Motor neuron (in vitro differentiated cells): ENCODE results near the gene PIPOX. TPM values are rescaled to one million over a fixed set of nuclear protein-coding genes. Genes with fewer than 3 reads are reported as not detected.

ENCODE experiments used
- ATAC-seq, 8 experiments: fragments of 200-7000 bp; cut with Tn5 transposase; replicated peaks in 6 of 8; 2 replicates each; pipeline ENCODE4 v1.8.0; 2021; ENCODE audit warnings: mild to moderate bottlenecking in 8 of 8, moderate library complexity in 8 of 8
- H3K27ac ChIP-seq, 2 donors: fragments of 250-450 bp; sonication (Bioruptor Pico); 2 replicates each; pipeline ENCODE4 v1.9.0; 2021; ENCODE audit warnings: antibody characterized with exemption in 2 of 2, mild to moderate bottlenecking in 2 of 2, moderate library complexity in 1 of 2
- H3K4me1 ChIP-seq, 2 donors: fragments of 250-450 bp; sonication (Bioruptor Pico); replicated peaks in 1 of 2; 2 replicates each; pipeline ENCODE4 v1.6.1; 2021; ENCODE audit warnings: antibody characterized with exemption in 2 of 2, mild to moderate bottlenecking in 2 of 2, moderate library complexity in 1 of 2
- H3K4me3 ChIP-seq, 5 donors: fragments of 250-450 bp; sonication (Bioruptor Pico); 2 replicates each; pipeline ENCODE4 v1.9.0; 2021; ENCODE audit warnings: antibody characterized with exemption in 5 of 5, mild to moderate bottlenecking in 5 of 5, moderate library complexity in 4 of 5
- WGBS, 10 experiments: fragments of 450-650 bp; shearing (Covaris generic); methylation state at CpG; one replicate each; pipeline ENCODE4 v1.0.0; 2022; 5-methylcytosine and 5-hydroxymethylcytosine counted together
- in situ Hi-C, 9 experiments: fragments of 400-800 bp; cut with MboI; loops; one replicate each; pipeline ENCODE4 v1.15.0; 2021; ENCODE audit warnings: low sequenced_read_pairs in 9 of 9, low pct_unique_long_range_greater_than_20kb in 2 of 9; ENCODE audit not compliant: unreplicated experiment in 9 of 9
- total RNA-seq, 8 experiments: library from RNA; unstranded; fragments of 300-600 nt; gene quantifications; 2 replicates each; pipeline versions ENCODE4 v1.2.3 to v1.2.4, GENCODE V29; 2022

PIPOX gene
- total RNA-seq, 8 experiments from 2014 or later = 1.6 to 11.8 (median 4.6) TPM

DNA sequence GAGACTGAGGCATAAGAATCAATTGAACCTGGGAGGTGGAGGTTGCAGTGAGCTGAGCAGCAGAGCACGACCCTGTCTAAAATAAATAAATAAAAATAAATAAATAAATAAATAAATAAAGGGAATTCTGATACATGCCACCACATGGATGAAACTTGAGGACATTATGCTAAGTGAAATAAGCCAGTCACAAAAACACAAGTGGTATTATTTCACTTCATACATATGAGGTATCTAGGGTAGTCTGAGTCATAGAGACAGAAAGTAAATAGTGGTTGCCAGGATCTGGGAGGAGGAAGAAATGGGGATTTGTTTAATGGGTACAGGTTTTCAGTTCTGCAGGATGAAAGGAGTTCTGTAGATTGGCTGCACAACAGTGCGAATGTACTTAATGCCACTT, 16.3 kb downstream of the PIPOX start:
- Histone ChIP-seq H3K4me3 (no peak overlapping the region), H3K27ac (no peak overlapping the region), H3K4me1 (peaks cover 46 to 70% of the 10 kb centered on the region in 2 donors)
- in situ Hi-C loops = no loop called here
- peak in 4 of 8 experiments; percentile 22 to 82 (median 43) for ATAC-seq
- 67 to 100% (median 79%) methylated on average over 1 to 2 of the region's 2 CpGs for WGBS, 10 experiments

DNA sequence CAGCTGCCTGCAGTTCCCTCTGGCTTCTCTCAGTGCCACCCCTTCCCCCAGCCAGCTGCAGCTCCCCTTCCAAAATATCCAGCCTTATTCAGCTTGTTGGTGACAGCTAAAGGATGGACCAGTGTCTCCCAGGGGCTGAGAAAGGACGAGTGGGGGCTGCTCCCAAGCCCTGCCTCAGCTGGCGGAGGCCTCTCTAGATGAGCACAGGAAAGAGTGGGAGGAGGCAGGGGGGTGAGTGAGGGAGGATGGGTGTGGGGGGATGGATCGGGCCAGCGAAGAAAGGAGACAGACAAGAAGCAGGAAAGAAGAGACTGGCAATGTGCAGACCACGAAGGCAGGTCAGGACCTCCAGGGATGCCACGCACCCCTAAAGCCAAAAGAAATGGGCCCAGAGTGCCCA, 17.5 kb downstream of the PIPOX start:
- peak in 5 of 8 experiments; percentile 76 to 85 (median 82) for ATAC-seq
- in situ Hi-C loops = no loop called here
- 0 to 34% (median 25%) methylated on average over 1 to 4 of the region's 6 CpGs; no CpG with 5 or more reads in 6 of the 10 experiments for WGBS, 10 experiments
- H3K4me1 ChIP-seq = peaks cover 39 to 62% of the 10 kb centered on the region in 2 donors
- peak overlapping the region; percentile 28 to 57 for H3K27ac ChIP-seq
- no peak overlapping the region for H3K4me3 ChIP-seq

- Histone ChIP-seq H3K27ac (peak overlapping the region; percentile 28 to 57), H3K4me3 (no peak overlapping the region), H3K4me1 (peaks cover 42 to 62% of the 10 kb centered on the region in 2 donors)
- peak in 5 of 8 experiments; percentile 12 to 62 (median 60) for ATAC-seq
- in situ Hi-C loops = no loop called here
- 35 to 92% (median 57%) methylated on average over 2 to 8 of the region's 8 CpGs for WGBS, 10 experiments
These were observed 18.1 kb downstream of the PIPOX start for GRCh38 chr17:29061036-29061435.

- Histone ChIP-seq H3K4me3 (no peak overlapping the region), H3K27ac (no peak overlapping the region), H3K4me1 (peaks cover 44 to 62% of the 10 kb centered on the region in 2 donors)
- in situ Hi-C loops = no loop called here
- ATAC-seq = peak in 1 of 8 experiments; percentile 2
- WGBS, 10 experiments = 80 to 100% (median 83%) methylated on average over 1 to 7 of the region's 9 CpGs; no CpG with 5 or more reads in 7 of the 10 experiments
These were observed 19.3 kb downstream of the PIPOX start for GRCh38 chr17:29062215-29062614.

- 20 to 97% (median 86%) methylated on average over 1 to 7 of the region's 7 CpGs; no CpG with 5 or more reads in 1 of the 10 experiments for WGBS, 10 experiments
- Histone ChIP-seq H3K27ac (no peak overlapping the region), H3K4me3 (no peak overlapping the region), H3K4me1 (peaks cover 37 to 55% of the 10 kb centered on the region in 2 donors)
- no peak for ATAC-seq
- in situ Hi-C loops = no loop called here
These were observed 21.1 kb downstream of the PIPOX start for GRCh38 chr17:29063992-29064391.

- ATAC-seq = peak in 6 of 8 experiments; percentile 1 to 76 (median 45)
- Histone ChIP-seq H3K4me1 (peaks cover 33 to 45% of the 10 kb centered on the region in 2 donors), H3K27ac (peak overlapping the region; percentile 15 to 73), H3K4me3 (no peak overlapping the region)
- WGBS, 10 experiments = no CpG with 5 or more reads among the region's 7 CpGs
- in situ Hi-C loops = no loop called here
These were observed 23.1 kb downstream of the PIPOX start for GRCh38 chr17:29066047-29066446.

- peak in 4 of 8 experiments; percentile 18 to 31 (median 26) for ATAC-seq
- in situ Hi-C loops = no loop called here
- Histone ChIP-seq H3K27ac (no peak overlapping the region), H3K4me3 (no peak overlapping the region), H3K4me1 (peaks cover 29 to 40% of the 10 kb centered on the region in 2 donors)
- 20 to 100% (median 56%) methylated on average over 1 to 3 of the region's 7 CpGs; no CpG with 5 or more reads in 5 of the 10 experiments for WGBS, 10 experiments
These were observed 23.7 kb downstream of the PIPOX start for GRCh38 chr17:29066606-29067005.

- in situ Hi-C loops = no loop called here
- Histone ChIP-seq H3K27ac (no peak overlapping the region), H3K4me3 (no peak overlapping the region), H3K4me1 (peaks cover 26 to 29% of the 10 kb centered on the region in 2 donors)
- WGBS, 10 experiments = 0 to 100% (median 71%) methylated on average over 1 to 9 of the region's 10 CpGs; no CpG with 5 or more reads in 1 of the 10 experiments
- no peak for ATAC-seq
These were observed 25.9 kb downstream of the PIPOX start for GRCh38 chr17:29068818-29069217.

- ATAC-seq = peak in 3 of 8 experiments; percentile 74 to 83 (median 83)
These were observed 26.6 kb downstream of the PIPOX start for GRCh38 chr17:29069526-29070041.

DNA sequence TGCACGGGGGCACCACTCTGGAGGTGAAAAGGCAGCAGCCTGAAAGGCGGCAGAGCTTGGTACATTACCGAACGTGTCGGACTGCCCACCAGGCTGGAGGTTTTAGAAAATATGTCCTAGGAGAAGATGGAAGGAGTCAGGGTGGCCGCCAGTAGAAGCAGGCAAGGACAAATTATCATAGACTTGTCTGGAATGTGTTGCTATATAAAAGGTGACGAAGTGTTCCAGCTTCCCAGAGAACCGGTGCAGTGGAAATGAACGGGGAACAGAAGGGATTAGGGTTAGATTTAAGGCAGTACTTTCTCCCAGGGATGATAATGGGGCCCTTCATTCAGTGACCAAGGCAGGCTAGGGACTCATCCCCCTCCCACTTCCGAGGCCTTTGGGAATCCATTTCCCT, 27.4 kb downstream of the PIPOX start:
- 10 to 85% (median 68%) methylated on average over 4 to 10 of the region's 10 CpGs; no CpG with 5 or more reads in 3 of the 10 experiments for WGBS, 10 experiments
- Histone ChIP-seq H3K4me1 (peaks cover 23 to 25% of the 10 kb centered on the region in 2 donors), H3K4me3 (no peak overlapping the region), H3K27ac (no peak overlapping the region)
- in situ Hi-C loops = no loop called here
- ATAC-seq = no peak

More at GRCh38 chr17:29069526-29070041, 26.6 kb downstream of the PIPOX start:
- Histone ChIP-seq H3K4me1 (peaks cover 26 to 29% of the 10 kb centered on the region in 2 donors), H3K4me3 (no peak overlapping the region), H3K27ac (no peak overlapping the region)
- in situ Hi-C loops = no loop called here
- WGBS, 10 experiments = 0 to 100% (median 75%) methylated on average over 1 to 12 of the region's 19 CpGs; no CpG with 5 or more reads in 3 of the 10 experiments

GRCh38 chr17:29070781-29071180, 27.8 kb downstream of the PIPOX start:
- Histone ChIP-seq H3K4me1 (peaks cover 19 to 21% of the 10 kb centered on the region in 2 donors), H3K27ac (no peak overlapping the region), H3K4me3 (no peak overlapping the region)
- WGBS, 10 experiments = 33 to 100% (median 87%) methylated on average over 1 to 8 of the region's 9 CpGs
- peak in 2 of 8 experiments; percentile 18 to 20 for ATAC-seq
- in situ Hi-C loops = no loop called here

GRCh38 chr17:29071303-29071702, 28.4 kb downstream of the PIPOX start:
- in situ Hi-C loops = no loop called here
- Histone ChIP-seq H3K4me3 (no peak overlapping the region), H3K4me1 (peaks cover 18 to 19% of the 10 kb centered on the region in 2 donors), H3K27ac (no peak overlapping the region)
- no peak for ATAC-seq
- 20 to 100% (median 70%) methylated on average over 1 of the region's 1 CpG; no CpG with 5 or more reads in 6 of the 10 experiments for WGBS, 10 experiments

DNA sequence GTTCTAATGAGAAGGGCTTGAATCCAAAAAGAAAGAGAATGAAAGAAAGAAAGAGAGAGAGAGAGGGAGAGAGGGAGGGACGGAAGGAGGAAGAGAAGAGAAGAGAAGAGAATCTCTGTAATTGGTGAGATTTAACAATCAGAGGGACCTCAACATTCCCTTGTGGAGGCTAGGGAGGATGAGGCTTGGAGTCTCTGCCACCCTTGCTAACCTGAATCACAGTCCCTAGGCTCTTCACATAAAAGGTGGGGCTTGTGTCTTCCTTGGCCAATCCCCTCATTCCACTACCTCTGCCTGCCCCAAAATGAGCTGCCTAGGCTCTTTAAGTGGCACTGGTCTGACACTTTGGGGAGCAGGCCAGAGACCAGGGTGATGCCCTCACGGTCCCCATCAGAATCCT, 30.1 kb downstream of the PIPOX start:
- WGBS, 10 experiments = 40 to 100% (median 88%) methylated on average over 1 to 2 of the region's 2 CpGs; no CpG with 5 or more reads in 1 of the 10 experiments
- Histone ChIP-seq H3K27ac (no peak overlapping the region), H3K4me1 (peaks cover 18 to 21% of the 10 kb centered on the region in 2 donors), H3K4me3 (no peak overlapping the region)
- in situ Hi-C loops = no loop called here
- no peak for ATAC-seq

- H3K4me3 ChIP-seq = no peak overlapping the region
- no peak for ATAC-seq
- peaks cover 18 to 21% of the 10 kb centered on the region in 2 donors for H3K4me1 ChIP-seq
- in situ Hi-C loops = no loop called here
- WGBS, 10 experiments = 50 to 100% (median 76%) methylated on average over 1 to 3 of the region's 4 CpGs; no CpG with 5 or more reads in 4 of the 10 experiments
- H3K27ac ChIP-seq = no peak overlapping the region
These were observed 30.6 kb downstream of the PIPOX start for GRCh38 chr17:29073520-29073919.
